A673 (cell line): ENCODE results near the gene AMIGO1. TPM values are rescaled to one million over a fixed set of nuclear protein-coding genes. Genes with fewer than 3 reads are reported as not detected.

Experiments used
- BruUV-seq: library from RNA; stranded (reverse); fragments of 400-500 nt; replicated peaks from 2 replicates; lab custom pipeline; 2021; lab: Mats Ljungman, UMichigan
- CTCF ChIA-PET: fragments of 300-600 bp; sonication (Branson Sonifier 250); formaldehyde crosslinking; loops from one replicate; lab custom pipeline; 2022; ENCODE audit warnings: antibody characterized with exemption; lab: Charles Lee
- POLR2A ChIA-PET: fragments of 300-600 bp; sonication (Branson Sonifier 250); formaldehyde crosslinking; loops from one replicate; lab custom pipeline; 2022; ENCODE audit warnings: antibody characterized with exemption; ENCODE audit not compliant: low non-redundant PET; lab: Charles Lee
- DNase-seq: peaks from one replicate; pipeline ENCODE4 v3.0.0-alpha.2; 2015; ENCODE audit warnings: low spot score
- H3K27ac ChIP-seq: fragments of 200-600 bp; sonication (generic); 2 replicates; pipeline ENCODE4 v1.5.1; 2016; ENCODE audit warnings: mixed run types, low read depth, mild to moderate bottlenecking, mixed read lengths, antibody characterized with exemption, low read length; ENCODE audit not compliant: poor library complexity, severe bottlenecking
- H3K27me3 ChIP-seq: fragments of 200-600 bp; sonication (generic); replicated peaks from 2 replicates; pipeline ENCODE4 v1.6.1; 2017; ENCODE audit warnings: mixed run types, low read depth, mild to moderate bottlenecking, mixed read lengths, antibody characterized with exemption, low read length; ENCODE audit not compliant: insufficient read depth, poor library complexity
- H3K36me3 ChIP-seq: fragments of 200-600 bp; sonication (generic); 2 replicates; pipeline ENCODE4 v1.6.1; 2016; ENCODE audit warnings: mixed run types, mild to moderate bottlenecking, mixed read lengths, antibody characterized with exemption, low read length; ENCODE audit not compliant: insufficient read depth, poor library complexity, severe bottlenecking
- H3K4me1 ChIP-seq: fragments of 200-600 bp; sonication (generic); 2 replicates; pipeline ENCODE4 v1.6.1; 2017; ENCODE audit warnings: mixed run types, mild to moderate bottlenecking, mixed read lengths, antibody characterized with exemption, low read length; ENCODE audit not compliant: insufficient read depth, poor library complexity, severe bottlenecking
- H3K4me3 ChIP-seq: fragments of 200-600 bp; sonication (generic); 2 replicates; pipeline ENCODE4 v1.5.1; 2016; ENCODE audit warnings: low read depth, mixed run types, mild to moderate bottlenecking, mixed read lengths, low read length; ENCODE audit not compliant: poor library complexity, severe bottlenecking
- H3K9me3 ChIP-seq: fragments of 200-600 bp; sonication (generic); 2 replicates; pipeline ENCODE4 v1.6.1; 2016; ENCODE audit warnings: mixed run types, low read depth, mild to moderate bottlenecking, mixed read lengths, antibody characterized with exemption, low read length; ENCODE audit not compliant: poor library complexity, severe bottlenecking
- CTCF ChIP-seq: fragments of 300-800, 200-600 bp; sonication (generic); conservative IDR thresholded peaks from 2 replicates; pipeline ENCODE4 v1.5.1; 2017; ENCODE audit warnings: low read depth, mild to moderate bottlenecking, antibody characterized with exemption, low read length, moderate library complexity, mixed read lengths
- EZH2 ChIP-seq: fragments of 200-600 bp; sonication (generic); IDR thresholded peaks from 2 replicates; pipeline ENCODE4 v1.6.1; 2017; ENCODE audit warnings: borderline replicate concordance, low read depth, mild to moderate bottlenecking, mixed read lengths, antibody characterized with exemption, low read length; ENCODE audit not compliant: poor library complexity, severe bottlenecking
- intact Hi-C: fragments of 100-400 bp; cut with micrococcal nuclease; formaldehyde crosslinking; loops from one replicate; pipeline ENCODE4 v1.10.0; 2022; ENCODE audit not compliant: unreplicated experiment
- total RNA-seq: library from RNA; stranded (reverse); gene quantifications from 2 replicates; pipeline ENCODE4 v1.2.3, GENCODE V29; 2021

The AMIGO1 gene
- total RNA-seq, 1 experiment from 2014 or later: 1.8 TPM

DNA sequence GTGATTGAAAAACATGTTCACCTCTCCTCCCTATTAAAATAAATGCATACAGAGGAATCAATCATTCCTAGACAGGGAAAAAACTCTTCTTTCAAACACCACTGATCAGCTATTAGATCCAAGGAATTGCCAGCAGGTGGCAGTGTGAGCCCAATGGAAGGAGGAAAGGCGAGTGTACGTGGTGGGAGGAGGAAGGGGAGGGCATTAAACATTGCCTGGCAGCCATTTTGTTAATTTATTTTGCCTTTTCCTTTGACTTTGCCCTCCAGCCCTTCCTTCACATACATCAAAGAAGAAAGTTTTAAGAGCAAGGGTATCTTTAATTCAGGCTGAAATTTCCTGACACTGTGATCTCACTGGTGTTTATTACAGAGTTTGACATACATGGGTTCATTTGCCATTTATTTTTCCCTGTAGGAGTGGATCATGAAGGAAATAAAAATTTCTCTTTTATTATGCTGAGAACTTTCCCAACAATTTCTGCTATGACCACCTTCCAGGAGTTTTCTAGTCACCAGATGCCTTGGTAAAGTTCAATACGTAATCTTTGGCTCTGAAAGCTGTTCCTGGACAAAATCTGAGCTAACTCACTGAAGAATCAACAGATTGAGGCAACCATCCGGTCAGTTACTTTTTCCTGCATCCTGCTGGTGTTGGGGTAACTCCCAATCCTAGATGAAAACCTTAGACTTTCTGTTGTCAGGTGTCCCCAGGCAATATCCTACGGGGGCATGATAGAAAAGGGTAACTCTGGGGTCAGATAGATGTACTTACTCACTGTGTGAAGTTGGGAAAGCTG is 37.0 kb upstream of the AMIGO1 start:
- ChIA-PET CTCF (interaction anchor here (0.8 to 3.1 kb wide), 15 partner anchors 10 to 438 kb away, joined by 3 to 33 read pairs (median 5); partner anchors contain the start of genes AHCYL1 and GSTM1), POLR2A (no interaction called here)
- peaks cover 21% of the 10 kb centered on the region for H3K4me1 ChIP-seq
- no peaks in the 10 kb centered on the region for H3K36me3 ChIP-seq
- H3K9me3 ChIP-seq: no peaks in the 10 kb centered on the region
- BruUV-seq: no TSS peak
- peak; percentile 90 for TF ChIP-seq CTCF
- no peak for TF ChIP-seq EZH2
- peak; percentile 95 for DNase-seq
- H3K4me3 ChIP-seq: peak overlapping the region; percentile 95
- H3K27me3 ChIP-seq: no peaks in the 10 kb centered on the region
- intact Hi-C loops: loop anchor here (1.0 to 5.0 kb wide), 4 partner anchors 76 to 438 kb away; partner anchors contain the start of gene AHCYL1
- H3K27ac ChIP-seq: peak overlapping the region; percentile 94

- ChIA-PET POLR2A (interaction anchor here (0.6 kb wide), 1 partner anchor 31 kb away, joined by 3 read pairs; no protein-coding TSS in a partner anchor), CTCF (interaction anchor here (3.1 kb wide), 1 partner anchor 229 kb away, joined by 23 read pairs; no protein-coding TSS in a partner anchor)
- no peaks in the 10 kb centered on the region for H3K36me3 ChIP-seq
- intact Hi-C loops: no loop called here
- H3K27me3 ChIP-seq: no peaks in the 10 kb centered on the region
- no TSS peak for BruUV-seq
- no peaks in the 10 kb centered on the region for H3K9me3 ChIP-seq
- H3K4me1 ChIP-seq: peaks cover 7% of the 10 kb centered on the region
- no peak overlapping the region for H3K27ac ChIP-seq
- no peak for TF ChIP-seq CTCF
- no peak for DNase-seq
- H3K4me3 ChIP-seq: no peak overlapping the region
Observed at GRCh38 chr1:109543988-109544735, 34.6 kb upstream of the AMIGO1 start.

DNA sequence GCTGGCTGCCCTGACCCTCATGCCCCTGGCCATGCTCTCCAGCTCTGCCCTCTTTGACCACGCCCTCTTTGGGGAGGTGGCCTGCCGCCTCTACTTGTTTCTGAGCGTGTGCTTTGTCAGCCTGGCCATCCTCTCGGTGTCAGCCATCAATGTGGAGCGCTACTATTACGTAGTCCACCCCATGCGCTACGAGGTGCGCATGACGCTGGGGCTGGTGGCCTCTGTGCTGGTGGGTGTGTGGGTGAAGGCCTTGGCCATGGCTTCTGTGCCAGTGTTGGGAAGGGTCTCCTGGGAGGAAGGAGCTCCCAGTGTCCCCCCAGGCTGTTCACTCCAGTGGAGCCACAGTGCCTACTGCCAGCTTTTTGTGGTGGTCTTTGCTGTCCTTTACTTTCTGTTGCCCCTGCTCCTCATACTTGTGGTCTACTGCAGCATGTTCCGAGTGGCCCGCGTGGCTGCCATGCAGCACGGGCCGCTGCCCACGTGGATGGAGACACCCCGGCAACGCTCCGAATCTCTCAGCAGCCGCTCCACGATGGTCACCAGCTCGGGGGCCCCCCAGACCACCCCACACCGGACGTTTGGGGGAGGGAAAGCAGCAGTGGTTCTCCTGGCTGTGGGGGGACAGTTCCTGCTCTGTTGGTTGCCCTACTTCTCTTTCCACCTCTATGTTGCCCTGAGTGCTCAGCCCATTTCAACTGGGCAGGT is 33.9 kb upstream of the AMIGO1 start:
- intact Hi-C loops: no loop called here
- Histone ChIP-seq H3K27me3 (no peaks in the 10 kb centered on the region), H3K36me3 (no peaks in the 10 kb centered on the region), H3K27ac (no peak overlapping the region), H3K4me3 (no peak overlapping the region), H3K9me3 (no peaks in the 10 kb centered on the region), H3K4me1 (peaks cover 7% of the 10 kb centered on the region)
- DNase-seq: no peak
- POLR2A ChIA-PET: interaction anchor here (0.6 kb wide), 1 partner anchor 30 kb away, joined by 3 read pairs; no protein-coding TSS in a partner anchor
- TF ChIP-seq CTCF (no peak), EZH2 (no peak)
- CTCF ChIA-PET: no interaction called here
- BruUV-seq: no TSS peak
